Stimulated activated CD4-positive, alpha-beta T cell treated with anti-CD3 and anti-CD28 coated beads, Interleukin-1b, Interleukin-23, amount 100 ng/mL, for 1 hour (primary cell): ENCODE data around the gene HES7.
"Not testable (repeated sequence)": the region's sequence is repeated elsewhere in the genome, so short reads cannot be mapped to it uniquely, and the experiment has no call there.

Source experiments
- DNase-seq, 2 donors: peaks; one replicate each; pipeline ENCODE4 v3.0.0-alpha.2; 2020; ENCODE audit warnings: low read depth in 2 of 2

HES7 gene

GRCh38 chr17:8122422-8122923, 1.4 kb downstream of the HES7 start:
- DNase-seq = no peak

GRCh38 chr17:8121681-8122421, 2.1 kb downstream of the HES7 start:
- no peak for DNase-seq

GRCh38 chr17:8121407-8121680, 2.6 kb downstream of the HES7 start:
- DNase-seq = no peak

- peak in 1 of 2 donors; percentile 71 for DNase-seq
These were observed 3.1 kb downstream of the HES7 start for GRCh38 chr17:8120520-8121406.

- DNase-seq = peak; percentile 55 to 85
These were observed 4.1 kb downstream of the HES7 start for GRCh38 chr17:8119581-8120519.

GRCh38 chr17:8118769-8119580, 4.9 kb downstream of the HES7 start:
- peak; percentile 69 to 73 for DNase-seq

- DNase-seq = no peak
These were observed 5.7 kb downstream of the HES7 start, which contains the start of gene ALOXE3 for GRCh38 chr17:8117980-8118768. Gene ALOXE3, minus strand, starts transcription at chr17:8118514. Its CDS starts 524 bp downstream, at chr17:8117990.

- DNase-seq = no peak
These were observed 6.4 kb downstream of the HES7 start for GRCh38 chr17:8117367-8117979.

GRCh38 chr17:8116776-8117175, 7.1 kb downstream of the HES7 start:
- no peak for DNase-seq

GRCh38 chr17:8110907-8111306, 13.0 kb downstream of the HES7 start:
- DNase-seq = no peak

- no peak for DNase-seq
These were observed 13.5 kb downstream of the HES7 start for GRCh38 chr17:8110456-8110804.

- DNase-seq = peak; percentile 65 to 72
These were observed 14.0 kb downstream of the HES7 start for GRCh38 chr17:8109661-8110455.

- no peak for DNase-seq
These were observed 14.8 kb downstream of the HES7 start for GRCh38 chr17:8108972-8109660.

GRCh38 chr17:8106980-8107379, 16.9 kb downstream of the HES7 start:
- DNase-seq = not testable (repeated sequence)

GRCh38 chr17:8105957-8106398, 17.9 kb downstream of the HES7 start:
- no peak for DNase-seq

GRCh38 chr17:8104911-8105310, 19.0 kb downstream of the HES7 start:
- DNase-seq = no peak

GRCh38 chr17:8103549-8103948, 20.4 kb downstream of the HES7 start:
- no peak for DNase-seq

GRCh38 chr17:8101721-8102120, 22.2 kb downstream of the HES7 start:
- DNase-seq = no peak
